Endothelial cell of umbilical vein (primary cell): Measurements from ENCODE around the gene TNIP1. TPM values are rescaled to one million over a fixed set of nuclear protein-coding genes. Genes with fewer than 3 reads are reported as not detected.

Experiments
- BruUV-seq: library from RNA; stranded (reverse); fragments of 400-500 nt; replicated peaks from 2 replicates; lab custom pipeline; 2021; lab: Mats Ljungman, UMichigan
- CTCF ChIA-PET: fragments of 300-600, 350-600 bp; sonication (Branson Sonifier 250); formaldehyde crosslinking; loops from one replicate; lab custom pipeline; 2021; ENCODE audit warnings: antibody characterized with exemption, inconsistent platforms; lab: Charles Lee
- POLR2A ChIA-PET: fragments of 300-600, 350-600 bp; sonication (Branson Sonifier 250); formaldehyde crosslinking; loops from one replicate; lab custom pipeline; 2021; ENCODE audit warnings: antibody characterized with exemption, inconsistent platforms; lab: Charles Lee
- DNase-seq: peaks from one replicate; pipeline ENCODE4 v3.0.0-alpha.2; 2011; ENCODE audit warnings: low read depth, low spot score
- FAIRE-seq: peaks from 2 replicates; lab custom pipeline; 2011; peaks lifted over from hg19 to GRCh38; lab: Jason Lieb, UNC
- H2AFZ ChIP-seq: 2 replicates; pipeline ENCODE4 v1.6.0; 2012; ENCODE audit warnings: low read depth, low read length, control low read depth, inconsistent platforms
- H3K27ac ChIP-seq: 2 replicates; pipeline ENCODE4 v1.5.1; 2011; ENCODE audit warnings: low read depth, mild to moderate bottlenecking, control low read depth, low read length, moderate library complexity; ENCODE audit not compliant: insufficient read depth
- H3K27me3 ChIP-seq, 2 experiments: 2 replicates each; pipeline versions ENCODE4 v1.6.0 to v1.6.1; 2011; ENCODE audit warnings: low read length in 2 of 2, mixed read lengths in 1 of 2; ENCODE audit not compliant: control insufficient read depth in 2 of 2, insufficient read depth in 2 of 2
- H3K36me3 ChIP-seq, 2 experiments: 2 replicates in 1 of 2; 3 replicates in 1 of 2; pipeline ENCODE4 v1.5.1; 2011; ENCODE audit warnings: low read length in 2 of 2, mild to moderate bottlenecking in 1 of 2, moderate library complexity in 1 of 2; ENCODE audit not compliant: control insufficient read depth in 2 of 2, insufficient read depth in 2 of 2; ENCODE audit errors: extremely low read depth in 1 of 2
- H3K4me1 ChIP-seq: 3 replicates; pipeline ENCODE4 v1.5.1; 2011; ENCODE audit warnings: mild to moderate bottlenecking, low read length; ENCODE audit not compliant: control insufficient read depth, insufficient read depth; ENCODE audit errors: extremely low read depth
- H3K4me2 ChIP-seq: 2 replicates; pipeline ENCODE4 v1.6.1; 2011; ENCODE audit warnings: low read length, control low read depth, mixed read lengths; ENCODE audit not compliant: insufficient read depth
- H3K4me3 ChIP-seq, 3 experiments: fragments of 200-600 bp in 1 of 3; sonication (generic), shearing (Covaris generic) in 1 of 3; replicated peaks in 1 of 3; 2 replicates each; pipeline ENCODE4 v1.5.1; 2011 to 2016; ENCODE audit warnings: control low read depth in 3 of 3, low read length in 3 of 3, mild to moderate bottlenecking in 2 of 3, inconsistent platforms in 1 of 3, low read depth in 1 of 3, moderate library complexity in 1 of 3; ENCODE audit not compliant: insufficient read depth in 1 of 3
- H3K79me2 ChIP-seq: 2 replicates; pipeline ENCODE4 v1.6.0; 2012; ENCODE audit warnings: low read length, inconsistent platforms; ENCODE audit not compliant: control insufficient read depth, insufficient read depth
- H3K9ac ChIP-seq: replicated peaks from 2 replicates; pipeline ENCODE3; 2011; ENCODE audit warnings: low read length, control low read depth; ENCODE audit not compliant: insufficient read depth; ENCODE audit errors: extremely low read depth
- H3K9me1 ChIP-seq: replicated peaks from 3 replicates; pipeline ENCODE4 v1.6.0; 2011; ENCODE audit warnings: mild to moderate bottlenecking, low read length; ENCODE audit not compliant: control insufficient read depth, insufficient read depth; ENCODE audit errors: extremely low read depth
- H3K9me3 ChIP-seq: replicated peaks from 2 replicates; pipeline ENCODE4 v1.5.1; 2012; ENCODE audit warnings: low read length, inconsistent platforms; ENCODE audit not compliant: control insufficient read depth, insufficient read depth
- H4K20me1 ChIP-seq: replicated peaks from 2 replicates; pipeline ENCODE3; 2011; ENCODE audit warnings: mild to moderate bottlenecking, low read length; ENCODE audit not compliant: control insufficient read depth, insufficient read depth; ENCODE audit errors: extremely low read depth
- EZH2 ChIP-seq: IDR thresholded peaks from 2 replicates; pipeline ENCODE4 v1.6.1; 2012; ENCODE audit warnings: borderline replicate concordance, low read depth, mild to moderate bottlenecking, moderate library complexity, low read length, inconsistent platforms; ENCODE audit not compliant: severe bottlenecking
- FOS ChIP-seq: IDR thresholded peaks from 2 replicates; pipeline ENCODE4 v1.6.1; 2011; ENCODE audit warnings: mild to moderate bottlenecking, low read length, moderate library complexity, borderline replicate concordance; ENCODE audit not compliant: insufficient read depth
- GATA2 ChIP-seq: IDR thresholded peaks from 2 replicates; pipeline ENCODE4 v1.7.0; 2011; ENCODE audit warnings: low read depth, mild to moderate bottlenecking, moderate library complexity, mixed read lengths, low read length; ENCODE audit not compliant: insufficient read length, insufficient read depth
- JUN ChIP-seq: IDR thresholded peaks from 2 replicates; pipeline ENCODE4 v1.6.1; 2011; ENCODE audit warnings: borderline replicate concordance, low read depth; ENCODE audit not compliant: insufficient read length, insufficient read depth
- MYC ChIP-seq: IDR thresholded peaks from one replicate; pipeline ENCODE4 v1.6.1; 2011; ENCODE audit warnings: mild to moderate bottlenecking, low read depth, low read length
- POLR2A ChIP-seq: IDR thresholded peaks from 2 replicates; pipeline ENCODE4 v1.6.1; 2012; ENCODE audit warnings: low read depth, mild to moderate bottlenecking, control low read depth, low read length
- POLR2AphosphoS5 ChIP-seq: IDR thresholded peaks from 2 replicates; pipeline ENCODE4 v1.6.1; 2012; ENCODE audit warnings: low read depth, mild to moderate bottlenecking, control low read depth, low read length, moderate library complexity; ENCODE audit not compliant: insufficient read depth
- dilution Hi-C: fragments of 300-500 bp; cut with MboI; formaldehyde crosslinking; loops from one replicate; pipeline ENCODE4 v1.15.0; 2019; ENCODE audit warnings: low sequenced_read_pairs; ENCODE audit not compliant: extremely low pct_ligation_motif_present
- intact Hi-C: fragments of 100-400 bp; cut with micrococcal nuclease; formaldehyde crosslinking; loops from one replicate; pipeline ENCODE4 v1.10.0; 2022
- polyA plus RNA-seq, 4 experiments: library from polyadenylated mRNA; depleted of rRNA in 3 of 4; stranded (reverse) in 3 of 4; unstranded in 1 of 4; fragments of >200 nt; gene quantifications; 2 replicates each; pipeline versions ENCODE4 v1.2.1 to v1.2.3, GENCODE V29; 2011 to 2012; ENCODE audit warnings: missing spikeins in 1 of 4
- total RNA-seq: library from RNA; stranded (reverse); gene quantifications from 2 replicates; pipeline ENCODE4 v1.2.3, GENCODE V29; 2021
- TF ChIP-seq, protein P1 (sequence below), 2 donors: IDR thresholded peaks; 1 replicate in 1 of 2; 2 replicates in 1 of 2; pipeline ENCODE4 v1.5.1; 2011; ENCODE audit warnings: low read length in 2 of 2, mild to moderate bottlenecking in 2 of 2, moderate library complexity in 2 of 2, control low read depth in 1 of 2, inconsistent platforms in 1 of 2, low read depth in 1 of 2; ENCODE audit not compliant: insufficient read depth in 1 of 2; ENCODE audit errors: extremely low read depth in 1 of 2
- TF ChIP-seq, protein P2 (sequence below): IDR thresholded peaks from 2 replicates; pipeline ENCODE4 v1.6.1; 2011; ENCODE audit not compliant: insufficient read depth, insufficient read length

Gene TNIP1
- total and polyA plus RNA-seq, 2 donors (not counting 3 experiments of a cell fraction or from before 2014, with no cell fraction given) = 43.0 to 96.8 TPM

DNA sequence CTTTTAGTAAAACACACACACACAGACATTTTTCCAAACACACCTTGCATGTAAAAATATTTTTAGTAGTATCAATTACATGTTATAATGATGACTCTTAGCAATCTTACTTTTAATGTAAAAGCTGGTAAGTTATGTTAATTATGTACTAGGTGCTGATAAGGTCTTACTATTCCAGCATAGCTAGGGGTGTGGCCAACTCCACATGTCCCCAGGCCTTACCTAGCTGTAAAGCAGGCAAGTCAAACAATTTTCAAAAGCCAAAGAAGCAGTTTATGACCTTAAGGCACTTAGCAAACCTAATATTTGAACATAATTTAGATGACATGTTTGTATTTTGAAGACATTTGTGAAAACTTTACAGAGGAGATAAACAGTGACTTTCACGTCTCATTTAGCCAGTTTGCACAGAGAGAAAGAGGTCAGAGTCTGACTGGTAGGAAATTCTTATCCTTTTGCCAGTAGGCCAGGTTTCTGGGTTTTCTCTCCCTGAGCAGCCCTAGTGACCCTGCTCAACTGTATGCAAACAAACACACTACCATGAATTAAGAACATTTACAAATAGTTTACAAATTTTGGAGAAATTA is 86.9 kb downstream of the TNIP1 start:
- Histone ChIP-seq H2AFZ (no peak overlapping the region), H3K36me3 (no peaks in the 10 kb centered on the region), H3K9me1 (no peaks in the 10 kb centered on the region), H3K27ac (no peak overlapping the region), H3K4me1 (no peaks in the 10 kb centered on the region), H3K9ac (no peak overlapping the region), H3K27me3 (no peaks in the 10 kb centered on the region), H3K4me2 (no peak overlapping the region), H3K79me2 (no peaks in the 10 kb centered on the region), H3K4me3 (no peak overlapping the region), H4K20me1 (no peaks in the 10 kb centered on the region), H3K9me3 (no peaks in the 10 kb centered on the region)
- no peak for FAIRE-seq
- ChIA-PET CTCF (no interaction called here), POLR2A (no interaction called here)
- DNase-seq = no peak
- intact Hi-C loops = no loop called here
- TF ChIP-seq EZH2 = no peak
- TF ChIP-seq, protein P1, sequence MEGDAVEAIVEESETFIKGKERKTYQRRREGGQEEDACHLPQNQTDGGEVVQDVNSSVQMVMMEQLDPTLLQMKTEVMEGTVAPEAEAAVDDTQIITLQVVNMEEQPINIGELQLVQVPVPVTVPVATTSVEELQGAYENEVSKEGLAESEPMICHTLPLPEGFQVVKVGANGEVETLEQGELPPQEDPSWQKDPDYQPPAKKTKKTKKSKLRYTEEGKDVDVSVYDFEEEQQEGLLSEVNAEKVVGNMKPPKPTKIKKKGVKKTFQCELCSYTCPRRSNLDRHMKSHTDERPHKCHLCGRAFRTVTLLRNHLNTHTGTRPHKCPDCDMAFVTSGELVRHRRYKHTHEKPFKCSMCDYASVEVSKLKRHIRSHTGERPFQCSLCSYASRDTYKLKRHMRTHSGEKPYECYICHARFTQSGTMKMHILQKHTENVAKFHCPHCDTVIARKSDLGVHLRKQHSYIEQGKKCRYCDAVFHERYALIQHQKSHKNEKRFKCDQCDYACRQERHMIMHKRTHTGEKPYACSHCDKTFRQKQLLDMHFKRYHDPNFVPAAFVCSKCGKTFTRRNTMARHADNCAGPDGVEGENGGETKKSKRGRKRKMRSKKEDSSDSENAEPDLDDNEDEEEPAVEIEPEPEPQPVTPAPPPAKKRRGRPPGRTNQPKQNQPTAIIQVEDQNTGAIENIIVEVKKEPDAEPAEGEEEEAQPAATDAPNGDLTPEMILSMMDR (IDR thresholded peaks at IDR 0.05; ENCODE audit: extremely low read depth in 1 of 2, insufficient read depth in 1 of 2, low read depth in 1 of 2, low read length in 2 of 2) = no peak
- no peak for TF ChIP-seq JUN
- no peak for TF ChIP-seq POLR2AphosphoS5
- no peak for TF ChIP-seq POLR2A
- TF ChIP-seq, protein P2, sequence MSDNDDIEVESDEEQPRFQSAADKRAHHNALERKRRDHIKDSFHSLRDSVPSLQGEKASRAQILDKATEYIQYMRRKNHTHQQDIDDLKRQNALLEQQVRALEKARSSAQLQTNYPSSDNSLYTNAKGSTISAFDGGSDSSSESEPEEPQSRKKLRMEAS = no peak
- TF ChIP-seq FOS = no peak
- TF ChIP-seq MYC = no peak
- no peak for TF ChIP-seq GATA2
- dilution Hi-C loops = no loop called here
- BruUV-seq = no TSS peak
